ENCODE measurements around the gene TLX2.

GRCh38 chr2:74482801-74483674, 31.2 kb upstream of the TLX2 start, which contains the start of the genes CCDC142 and TTC31:
- peak; percentile 95 for TF ChIP-seq CTCF (conservative IDR thresholded peaks at IDR 0.05; ENCODE audit: low read depth, low read length)
- TF ChIP-seq EZH2 (IDR thresholded peaks at IDR 0.05; ENCODE audit: low read length, unreplicated experiment) = no peak
- no peak for TF ChIP-seq EZH2phosphoT487 (IDR thresholded peaks at IDR 0.05; ENCODE audit: borderline replicate concordance, low read length)
